Adrenal gland (tissue), 12 donors: ENCODE data around the gene RNU4-1. TPM values are rescaled to one million over a fixed set of nuclear protein-coding genes. Genes with fewer than 3 reads are reported as not detected.

Experiments used
- DNase-seq, 7 donors: peaks; one replicate each; pipeline ENCODE4 v3.0.0-alpha.2; 2019 to 2020
- H3K27ac ChIP-seq, 5 donors: fragments of 200-600 bp; sonication (generic) in 4 of 5; 1 replicate in 3 of 5; 2 replicates in 2 of 5; pipeline versions ENCODE4 v1.5.1 to v1.8.0; 2016 to 2020; ENCODE audit warnings: mild to moderate bottlenecking in 1 of 5
- H3K27me3 ChIP-seq: fragments of 200-600 bp; 2 replicates; pipeline ENCODE4 v1.8.0; 2021
- H3K36me3 ChIP-seq, 2 donors: fragments of 200-600 bp; replicated peaks in 1 of 2; 1 replicate in 1 of 2; 2 replicates in 1 of 2; pipeline versions ENCODE4 v1.5.1 to v1.8.0; 2018 to 2022
- H3K4me1 ChIP-seq, 2 donors: fragments of 200-600 bp; replicated peaks in 1 of 2; 1 replicate in 1 of 2; 2 replicates in 1 of 2; pipeline versions ENCODE4 v1.5.1 to v1.8.0; 2018 to 2021
- H3K4me3 ChIP-seq, 4 donors: fragments of 200-600 bp; sonication (generic) in 3 of 4; one replicate each; pipeline ENCODE4 v1.5.1; 2016 to 2018
- H3K9me3 ChIP-seq, 3 donors: fragments of 200-600 bp; sonication (generic) in 1 of 3; replicated peaks in 1 of 3; 1 replicate in 2 of 3; 2 replicates in 1 of 3; pipeline versions ENCODE4 v1.5.1 to v1.8.0; 2016 to 2021
- POLR2A ChIP-seq, 2 donors: fragments of 450-650 bp; IDR thresholded peaks; one replicate each; pipeline ENCODE4 v1.6.1; 2017; ENCODE audit warnings: antibody characterized with exemption in 2 of 2, mild to moderate bottlenecking in 2 of 2, moderate library complexity in 1 of 2
- WGBS, 4 donors: extraction: QIAGEN DNeasy Blood & Tissue Kit in 2 of 4; methylation state at CpG; one replicate each; pipeline versions ENCODE4 v1.1.5 to v1.1.7; 2013 to 2017; 5-methylcytosine and 5-hydroxymethylcytosine counted together
- intact Hi-C, 2 donors: fragments of 100-400 bp; cut with DNase I; formaldehyde crosslinking; loops; one replicate each; pipeline versions ENCODE4 v1.14.1 to v1.15.0; 2022 to 2023
- polyA plus RNA-seq, 3 donors: library from polyadenylated mRNA; stranded (reverse); fragments of 200-250 nt in 2 of 3; fragments of 350-450 nt in 1 of 3; fragmentation: Illumina TruSeq in 1 of 3; extraction: RNeasy Lipid Tissue Mini Kit (QIAGEN cat#74804) in 1 of 3; gene quantifications; one replicate each; pipeline ENCODE4 v1.2.3, GENCODE V29; 2013 to 2014
- total RNA-seq, 9 donors: library from RNA; depleted of rRNA in 4 of 9; stranded (reverse); fragments of >200 nt in 4 of 9; fragments of 120-200 nt in 1 of 9; fragmentation: NEBNext Ultra II Directional in 1 of 9; extraction: Animal tissue kit (Norgen Biotek cat#: 25700) in 1 of 9; gene quantifications; one replicate each; pipeline versions ENCODE4 v1.1.0 to v1.2.4, GENCODE V29; 2013 to 2023
- TF ChIP-seq, protein P1 (sequence below), 6 experiments: fragments of 450-650 bp in 4 of 6; fragments of 200-600 bp in 2 of 6; sonication (generic) in 1 of 6; IDR thresholded peaks; 1 replicate in 5 of 6; 2 replicates in 1 of 6; pipeline versions ENCODE4 v1.5.1 to v1.8.0; 2016 to 2021; ENCODE audit warnings: antibody characterized with exemption in 6 of 6, mild to moderate bottlenecking in 2 of 6, moderate library complexity in 1 of 6
- donor health status: healthy with polysubstance abuse.
- donor health status: Bipolar disorder and iron deficiency.
- donor health status: DM: yes; HTN: yes; CAD: no.
- donor health status: DM: no; HTN: no; CAD: no.
- donor health status: DM: no; HTN: no; CAD: no.
- donor health status: DM: yes; HTN: yes; CAD: no.

The RNU4-1 gene
- total and polyA plus RNA-seq, 12 donors = under 0.01 to 4,330 (median 1,627) TPM; not detected in 4

DNA sequence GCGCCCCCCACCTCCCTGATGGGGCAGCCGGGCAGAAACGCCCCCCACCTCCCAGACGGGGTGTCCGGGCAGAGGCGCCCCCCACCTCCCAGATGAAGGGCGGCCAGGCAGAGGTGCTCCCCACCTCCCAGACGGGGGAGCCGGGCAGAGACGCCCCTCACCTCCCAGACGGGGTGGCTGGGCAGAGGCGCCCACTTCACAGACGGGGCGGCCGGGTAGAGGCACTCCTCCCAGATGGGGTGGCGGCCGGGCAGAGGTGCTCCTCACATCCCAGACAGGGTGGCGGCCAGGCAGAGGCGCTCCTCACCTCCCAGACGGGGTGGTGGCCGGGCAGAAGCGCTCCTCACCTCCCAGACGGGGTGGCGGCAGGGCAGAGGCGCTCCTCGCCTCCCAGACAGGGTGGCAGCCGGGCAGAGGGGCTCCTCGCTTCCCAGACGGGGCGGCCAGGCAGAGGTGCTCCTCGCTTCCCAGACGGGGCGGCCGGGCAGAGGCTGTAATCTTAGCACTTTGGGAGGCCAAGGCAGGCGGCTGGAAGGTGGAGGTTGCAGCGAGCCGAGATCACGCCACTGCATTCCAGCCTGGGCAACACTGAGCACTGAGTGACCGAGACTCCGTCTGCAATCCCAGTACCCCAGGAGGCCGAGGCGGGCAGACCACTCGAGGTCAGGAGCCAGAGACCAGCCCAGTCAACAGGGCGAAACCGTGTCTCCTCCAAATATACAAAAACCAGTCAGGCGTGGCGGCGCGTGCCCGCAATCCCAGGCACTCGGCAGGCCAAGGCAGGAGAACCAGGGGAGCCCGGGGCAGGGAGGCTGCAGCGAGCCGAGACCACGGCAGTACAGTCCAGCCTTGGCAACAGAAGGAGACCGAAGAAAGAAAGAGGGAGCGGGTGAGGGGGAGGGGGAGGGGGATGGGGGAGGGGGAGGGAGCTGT lies 14.6 kb downstream of the RNU4-1 start:
- H3K9me3 ChIP-seq = no peaks in the 10 kb centered on the region
- no peak for DNase-seq
- no peak overlapping the region for H3K27ac ChIP-seq
- TF ChIP-seq, protein P1, sequence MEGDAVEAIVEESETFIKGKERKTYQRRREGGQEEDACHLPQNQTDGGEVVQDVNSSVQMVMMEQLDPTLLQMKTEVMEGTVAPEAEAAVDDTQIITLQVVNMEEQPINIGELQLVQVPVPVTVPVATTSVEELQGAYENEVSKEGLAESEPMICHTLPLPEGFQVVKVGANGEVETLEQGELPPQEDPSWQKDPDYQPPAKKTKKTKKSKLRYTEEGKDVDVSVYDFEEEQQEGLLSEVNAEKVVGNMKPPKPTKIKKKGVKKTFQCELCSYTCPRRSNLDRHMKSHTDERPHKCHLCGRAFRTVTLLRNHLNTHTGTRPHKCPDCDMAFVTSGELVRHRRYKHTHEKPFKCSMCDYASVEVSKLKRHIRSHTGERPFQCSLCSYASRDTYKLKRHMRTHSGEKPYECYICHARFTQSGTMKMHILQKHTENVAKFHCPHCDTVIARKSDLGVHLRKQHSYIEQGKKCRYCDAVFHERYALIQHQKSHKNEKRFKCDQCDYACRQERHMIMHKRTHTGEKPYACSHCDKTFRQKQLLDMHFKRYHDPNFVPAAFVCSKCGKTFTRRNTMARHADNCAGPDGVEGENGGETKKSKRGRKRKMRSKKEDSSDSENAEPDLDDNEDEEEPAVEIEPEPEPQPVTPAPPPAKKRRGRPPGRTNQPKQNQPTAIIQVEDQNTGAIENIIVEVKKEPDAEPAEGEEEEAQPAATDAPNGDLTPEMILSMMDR (IDR thresholded peaks at IDR 0.05) = no peak
- TF ChIP-seq POLR2A (IDR thresholded peaks at IDR 0.05) = no peak
- no peak overlapping the region for H3K4me3 ChIP-seq
- no peaks in the 10 kb centered on the region for H3K36me3 ChIP-seq
- intact Hi-C loops = no loop called here
- no peaks in the 10 kb centered on the region for H3K27me3 ChIP-seq
- no peaks in the 10 kb centered on the region for H3K4me1 ChIP-seq
- WGBS, 4 donors = 93 to 96% (median 96%) methylated on average over 20 to 55 of the region's 57 CpGs

DNA sequence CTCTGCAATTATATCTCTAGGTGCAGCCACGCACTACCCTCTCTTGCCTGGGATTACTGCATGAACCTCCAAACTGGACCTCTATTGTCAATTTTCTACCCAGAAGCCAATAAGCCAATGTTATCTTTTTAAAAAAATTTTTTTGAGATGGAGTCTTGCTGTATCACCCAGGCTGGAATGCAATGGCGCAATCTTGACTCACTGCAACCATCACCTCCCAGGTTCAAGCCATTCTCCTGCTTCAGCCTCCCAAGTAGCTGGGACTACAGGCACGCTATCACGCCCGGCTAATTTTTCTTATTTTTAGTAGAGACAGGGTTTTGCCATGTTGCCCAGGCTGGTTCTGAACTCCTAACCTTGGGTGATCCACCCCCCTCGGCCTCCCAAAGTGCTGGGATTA lies 16.3 kb downstream of the RNU4-1 start:
- intact Hi-C loops = no loop called here
- no peak for DNase-seq
- Histone ChIP-seq H3K27me3 (no peaks in the 10 kb centered on the region), H3K9me3 (no peaks in the 10 kb centered on the region), H3K27ac (no peak overlapping the region), H3K4me3 (no peak overlapping the region), H3K36me3 (no peaks in the 10 kb centered on the region), H3K4me1 (no peaks in the 10 kb centered on the region)
- WGBS, 4 donors = 93 to 99% (median 95%) methylated on average over 6 of the region's 6 CpGs
- no peak for TF ChIP-seq POLR2A (IDR thresholded peaks at IDR 0.05)
- TF ChIP-seq, protein P1 (IDR thresholded peaks at IDR 0.05) = no peak

DNA sequence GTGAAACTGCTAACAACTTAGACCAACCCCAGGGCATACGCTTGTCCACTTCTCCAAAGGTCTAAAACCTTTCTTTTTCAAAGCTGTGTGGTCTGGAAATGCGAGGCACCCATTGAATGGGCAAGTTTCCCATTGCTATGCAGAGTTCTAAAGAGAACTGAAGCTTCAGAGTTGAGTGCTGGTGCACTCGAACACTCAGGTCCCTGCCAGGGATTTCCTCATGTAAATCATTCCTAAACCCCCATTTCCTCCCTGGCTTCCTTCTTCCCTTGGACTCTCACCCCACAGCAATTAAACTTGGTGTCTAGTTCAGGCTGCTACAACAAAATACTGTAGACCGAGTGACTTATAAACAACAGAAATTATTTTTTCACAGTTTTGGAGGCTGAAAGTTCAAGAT lies 25.3 kb downstream of the RNU4-1 start:
- Histone ChIP-seq H3K36me3 (no peaks in the 10 kb centered on the region), H3K4me3 (no peak overlapping the region), H3K27ac (no peak overlapping the region), H3K27me3 (no peaks in the 10 kb centered on the region), H3K9me3 (no peaks in the 10 kb centered on the region), H3K4me1 (peaks cover 16 to 26% of the 10 kb centered on the region in 2 donors)
- intact Hi-C loops = loop anchor here (2.0 kb wide), 2 partner anchors 39 to 41 kb away; no protein-coding TSS in a partner anchor
- no peak for DNase-seq
- TF ChIP-seq, protein P1 (IDR thresholded peaks at IDR 0.05) = no peak
- no peak for TF ChIP-seq POLR2A (IDR thresholded peaks at IDR 0.05)
- WGBS, 4 donors = 56 to 64% (median 60%) methylated on average over 4 of the region's 4 CpGs

DNA sequence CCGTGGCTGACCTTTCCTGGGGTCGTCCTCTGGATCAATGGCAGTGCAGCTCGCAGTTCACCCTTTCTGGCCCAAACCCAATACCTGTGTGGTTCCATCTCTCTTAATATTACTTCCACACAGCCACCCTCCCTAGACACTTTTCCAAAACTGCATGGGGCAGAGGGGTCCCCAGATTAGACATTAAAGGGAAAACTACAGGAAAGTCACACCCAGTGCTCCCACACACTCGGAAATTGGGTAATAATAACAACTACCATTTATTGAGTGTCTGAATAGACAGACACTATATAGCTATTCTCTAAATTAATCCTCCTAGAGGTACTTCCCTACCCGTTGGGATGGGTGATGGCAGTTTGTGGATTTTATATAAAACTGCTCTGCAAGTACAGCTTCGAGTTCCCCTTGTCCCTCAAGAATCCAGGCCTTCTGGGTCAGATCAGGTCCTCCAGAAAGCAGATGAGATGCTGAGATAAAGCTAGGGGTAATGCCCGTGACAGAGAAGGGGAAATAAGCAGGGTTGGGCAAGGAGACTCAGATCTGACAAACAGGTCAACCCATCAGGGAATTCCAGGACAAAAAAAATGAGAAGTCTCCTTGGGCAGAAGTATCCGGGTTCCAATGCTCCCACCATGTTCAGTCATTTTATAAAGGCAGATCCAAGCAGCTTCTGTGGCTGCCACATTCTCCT lies 26.7 kb downstream of the RNU4-1 start:
- DNase-seq = no peak
- Histone ChIP-seq H3K9me3 (no peaks in the 10 kb centered on the region), H3K27ac (peak overlapping the region in 2 of 5 donors; percentile 51 to 58), H3K27me3 (no peaks in the 10 kb centered on the region), H3K36me3 (no peaks in the 10 kb centered on the region), H3K4me3 (no peak overlapping the region), H3K4me1 (peaks cover 27 to 40% of the 10 kb centered on the region in 2 donors)
- WGBS, 4 donors = 30 to 51% (median 36%) methylated on average over 6 to 8 of the region's 8 CpGs
- intact Hi-C loops = loop anchor here (2.0 kb wide), 2 partner anchors 38 to 40 kb away; no protein-coding TSS in a partner anchor
- TF ChIP-seq, protein P1 (IDR thresholded peaks at IDR 0.05) = peak in 1 of 6 experiments; percentile 9
- no peak for TF ChIP-seq POLR2A (IDR thresholded peaks at IDR 0.05)
